Breast epithelium (tissue), 3 donors: ENCODE data around the gene ELAVL1.

Experiments
- CTCF ChIP-seq, 3 donors: fragments of 450-650 bp; IDR thresholded peaks; one replicate each; pipeline ENCODE4 v1.5.1; 2016 to 2017; ENCODE audit warnings: antibody characterized with exemption in 3 of 3, mild to moderate bottlenecking in 3 of 3, moderate library complexity in 3 of 3
- POLR2A ChIP-seq: fragments of 450-650 bp; IDR thresholded peaks from one replicate; pipeline ENCODE4 v1.6.1; 2016; ENCODE audit warnings: antibody characterized with exemption, mild to moderate bottlenecking, moderate library complexity
- POLR2AphosphoS5 ChIP-seq, 3 donors: sonication (generic); formaldehyde crosslinking; IDR thresholded peaks; one replicate each; pipeline ENCODE4 v1.6.1; 2017; ENCODE audit warnings: antibody characterized with exemption in 3 of 3

DNA sequence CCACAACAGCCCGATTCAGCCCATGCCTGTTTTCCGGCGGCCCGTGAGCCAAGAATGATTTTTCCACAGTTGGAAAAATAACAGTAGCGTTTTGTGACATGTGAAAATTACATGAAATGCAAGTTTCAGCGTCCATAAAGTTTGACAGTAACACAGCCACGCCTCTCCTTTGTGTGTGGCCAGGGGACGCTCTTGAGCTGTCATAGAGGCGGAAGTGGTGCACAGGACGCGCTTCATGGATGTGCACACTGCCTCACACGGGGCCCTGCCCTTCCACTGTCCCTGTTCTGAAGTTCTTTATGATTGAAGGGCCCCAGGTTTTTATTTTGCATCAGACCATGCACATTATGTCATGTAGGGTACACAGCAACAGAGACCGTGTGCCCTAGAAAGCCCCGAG is 12.4 kb upstream of the ELAVL1 start:
- no peak for TF ChIP-seq CTCF (IDR thresholded peaks at IDR 0.05)
- TF ChIP-seq POLR2A = no peak
- no peak for TF ChIP-seq POLR2AphosphoS5 (IDR thresholded peaks at IDR 0.05)
